Skin of body (tissue), 2 donors: ENCODE data around the gene WNT2B. TPM values are rescaled to one million over a fixed set of nuclear protein-coding genes. Genes with fewer than 3 reads are reported as not detected.

Experiments
- DNase-seq: peaks from one replicate; lab custom pipeline; 2025; lab: John Stamatoyannopoulos, UW
- total RNA-seq: library from RNA; depleted of rRNA; stranded (reverse); fragments of >200 nt; gene quantifications from one replicate; pipeline ENCODE4 v1.2.3, GENCODE V29; 2014

The WNT2B gene
- total RNA-seq, 1 donor from 2014 or later: 4.7 TPM

DNA sequence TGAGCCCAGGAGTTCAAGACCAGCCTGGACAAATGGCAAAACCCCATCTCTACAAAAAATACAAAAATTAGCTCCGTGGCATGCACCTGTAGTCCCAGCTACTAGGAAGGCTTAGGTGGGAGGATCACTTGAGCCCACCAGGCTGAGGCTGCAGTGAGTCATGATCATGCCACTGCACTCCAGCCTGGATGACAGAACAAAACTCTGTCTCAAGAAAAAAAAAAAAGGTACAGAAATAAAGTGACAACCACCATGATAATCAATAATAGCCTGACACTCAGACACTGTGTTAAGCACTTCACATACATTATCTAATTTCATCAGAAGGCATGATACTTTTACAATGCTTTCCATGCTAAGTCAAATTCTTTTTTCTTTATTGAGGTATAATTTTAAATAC lies 57.0 kb downstream of the WNT2B start:
- no peak for DNase-seq

DNA sequence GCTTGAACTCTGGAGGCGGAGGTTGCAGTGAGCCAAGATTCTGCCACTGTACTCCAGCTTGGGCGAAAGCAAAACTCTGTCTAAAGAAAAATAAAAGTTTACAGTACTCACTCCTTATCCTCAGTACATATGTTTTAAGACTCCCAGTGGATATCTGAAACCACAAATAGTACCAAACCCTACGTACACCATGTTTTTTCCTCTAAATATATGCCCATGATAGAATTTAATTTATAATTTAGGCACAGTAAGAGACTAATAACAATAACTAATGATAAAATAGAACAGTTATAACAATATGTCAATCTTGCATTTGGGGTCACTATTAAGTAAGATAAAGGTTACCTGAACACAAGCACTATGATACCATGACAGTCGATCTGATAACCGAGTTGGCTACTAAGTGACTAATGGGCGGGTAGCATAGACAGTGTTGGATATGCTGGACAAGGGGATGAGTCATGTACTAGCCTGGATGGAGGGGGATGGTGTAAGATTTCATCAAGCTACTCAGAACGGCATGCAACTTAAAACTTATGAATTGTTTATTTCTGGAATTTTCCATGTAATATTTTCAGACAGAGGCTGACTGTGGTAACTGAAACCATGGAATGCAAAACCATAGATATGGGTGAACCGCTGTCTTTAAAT lies 66.5 kb downstream of the WNT2B start:
- no peak for DNase-seq

GRCh38 chr1:112576240-112576639 lies 67.5 kb downstream of the WNT2B start:
- DNase-seq: no peak

Other genes with a start within 250 kb of the WNT2B start
- gene CTTNBP2NL, start 112.8 kb upstream of the WNT2B start, total RNA-seq: 16.7 TPM
- 20.9 TPM for gene ST7L, start 110.2 kb downstream of the WNT2B start, total RNA-seq
- 147 TPM for gene CAPZA1, start 110.9 kb downstream of the WNT2B start, total RNA-seq
- gene MOV10, start 165.7 kb downstream of the WNT2B start, total RNA-seq: 36.7 TPM
- 108 TPM for gene RHOC, start 198.2 kb downstream of the WNT2B start, total RNA-seq
- 0.59 TPM for gene PPM1J, start 206.4 kb downstream of the WNT2B start, total RNA-seq